ENCODE results near the gene TSPAN17. TPM values are rescaled to one million over a fixed set of nuclear protein-coding genes. Genes with fewer than 3 reads are reported as not detected.

The TSPAN17 gene
- total and polyA plus RNA-seq, 2 donors (not counting 1 experiment from before 2014, with no cell fraction given): 34.8 to 35.2 TPM

DNA sequence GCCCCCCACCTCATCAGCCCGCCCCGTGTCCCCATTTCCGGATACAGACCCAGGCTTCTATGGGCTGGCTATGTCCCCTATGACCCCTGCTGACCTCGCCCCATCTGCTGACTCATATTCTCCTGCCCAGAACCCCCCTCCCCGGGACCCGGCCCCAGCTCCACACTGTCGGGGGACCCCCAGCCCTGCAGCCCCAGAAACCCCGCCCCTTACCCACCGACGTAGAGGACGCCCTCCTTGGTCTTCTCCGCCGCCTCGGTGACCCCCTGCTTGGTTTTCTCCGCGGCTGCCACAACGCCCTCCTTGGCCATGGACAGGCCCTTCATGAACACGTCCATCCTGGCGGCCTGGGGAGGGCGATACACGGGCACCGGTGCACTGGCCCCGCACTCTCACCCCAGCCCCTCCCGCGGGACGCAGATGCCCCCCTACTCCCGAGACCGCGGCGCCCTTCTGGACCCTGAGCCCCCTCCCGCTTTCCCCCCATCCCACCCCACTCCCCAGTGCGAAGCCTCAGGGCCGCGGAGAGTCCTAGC is 17.9 kb upstream of the TSPAN17 start:
- peak overlapping the region in 1 of 4 experiments; percentile 53 for H3K4me3 ChIP-seq (replicated peaks in 1 of 4; ENCODE audit: control extremely low read depth in 1 of 4, insufficient read depth in 1 of 4, low read depth in 3 of 4, low read length in 4 of 4)
- H3K9me3 ChIP-seq (ENCODE audit: control insufficient read depth, insufficient read depth, low read depth, low read length): no peaks in the 10 kb centered on the region
- no peaks in the 10 kb centered on the region for H4K20me1 ChIP-seq (ENCODE audit: control insufficient read depth, extremely low read depth, insufficient read depth, low read length)
- H3K4me1 ChIP-seq (ENCODE audit: control insufficient read depth, extremely low read depth, insufficient read depth, low read length): peaks cover 3% of the 10 kb centered on the region
- H2AFZ ChIP-seq (ENCODE audit: low read length): no peak overlapping the region
- no peak overlapping the region for H3K9ac ChIP-seq (ENCODE audit: insufficient read depth, low read length)
- peak overlapping the region; percentile 74 for H3K4me2 ChIP-seq (ENCODE audit: extremely low read depth, insufficient read depth, low read length)
- no peak for TF ChIP-seq EZH2 (IDR thresholded peaks at IDR 0.05; ENCODE audit: low read length, missing control alignments)
- TF ChIP-seq, protein P1, sequence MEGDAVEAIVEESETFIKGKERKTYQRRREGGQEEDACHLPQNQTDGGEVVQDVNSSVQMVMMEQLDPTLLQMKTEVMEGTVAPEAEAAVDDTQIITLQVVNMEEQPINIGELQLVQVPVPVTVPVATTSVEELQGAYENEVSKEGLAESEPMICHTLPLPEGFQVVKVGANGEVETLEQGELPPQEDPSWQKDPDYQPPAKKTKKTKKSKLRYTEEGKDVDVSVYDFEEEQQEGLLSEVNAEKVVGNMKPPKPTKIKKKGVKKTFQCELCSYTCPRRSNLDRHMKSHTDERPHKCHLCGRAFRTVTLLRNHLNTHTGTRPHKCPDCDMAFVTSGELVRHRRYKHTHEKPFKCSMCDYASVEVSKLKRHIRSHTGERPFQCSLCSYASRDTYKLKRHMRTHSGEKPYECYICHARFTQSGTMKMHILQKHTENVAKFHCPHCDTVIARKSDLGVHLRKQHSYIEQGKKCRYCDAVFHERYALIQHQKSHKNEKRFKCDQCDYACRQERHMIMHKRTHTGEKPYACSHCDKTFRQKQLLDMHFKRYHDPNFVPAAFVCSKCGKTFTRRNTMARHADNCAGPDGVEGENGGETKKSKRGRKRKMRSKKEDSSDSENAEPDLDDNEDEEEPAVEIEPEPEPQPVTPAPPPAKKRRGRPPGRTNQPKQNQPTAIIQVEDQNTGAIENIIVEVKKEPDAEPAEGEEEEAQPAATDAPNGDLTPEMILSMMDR (conservative IDR thresholded peaks at IDR 0.05 in 1 of 2, IDR thresholded peaks at IDR 0.05 in 1 of 2; ENCODE audit: low read depth in 1 of 2, low read length in 2 of 2): no peak
- DNase-seq (ENCODE audit: low read depth in 2 of 2): no peak
- no peaks in the 10 kb centered on the region for H3K79me2 ChIP-seq (ENCODE audit: control insufficient read depth, insufficient read depth, low read length)
- H3K27ac ChIP-seq (ENCODE audit: insufficient read depth, low read length): no peak overlapping the region
- peaks cover 27% of the 10 kb centered on the region for H3K27me3 ChIP-seq (ENCODE audit: control insufficient read depth, insufficient read depth, low read length)
- H3K36me3 ChIP-seq (ENCODE audit: control insufficient read depth, insufficient read depth, low read length): no peaks in the 10 kb centered on the region

GRCh38 chr5:176629853-176630680 is 17.2 kb upstream of the TSPAN17 start, which contains the start of the genes EIF4E1B and SNCB:
EIF4E1B (plus strand) TSS chr5:176630675; CDS start chr5:176642788, 12,113 bp downstream.
SNCB (minus strand) TSS chr5:176630534; CDS start chr5:176629654, 880 bp downstream.
- TF ChIP-seq EZH2 (IDR thresholded peaks at IDR 0.05; ENCODE audit: low read length, missing control alignments): peak; percentile 94
- TF ChIP-seq, protein P1 (conservative IDR thresholded peaks at IDR 0.05 in 1 of 2, IDR thresholded peaks at IDR 0.05 in 1 of 2; ENCODE audit: low read depth in 1 of 2, low read length in 2 of 2): no peak
- Histone ChIP-seq H3K4me2 (ENCODE audit: extremely low read depth, insufficient read depth, low read length) (peak within 1 kb of the TSS; percentile 74), H2AFZ (ENCODE audit: low read length) (no peak within 1 kb of the TSS), H3K27me3 (ENCODE audit: control insufficient read depth, insufficient read depth, low read length) (peaks cover 27% of the 10 kb centered on the region), H3K9ac (ENCODE audit: insufficient read depth, low read length) (no peak within 1 kb of the TSS), H3K4me3 (replicated peaks in 1 of 4; ENCODE audit: control extremely low read depth in 1 of 4, insufficient read depth in 1 of 4, low read depth in 3 of 4, low read length in 4 of 4) (peak within 1 kb of the TSS; percentile 19 to 53 (median 40)), H3K27ac (ENCODE audit: insufficient read depth, low read length) (no peak within 1 kb of the TSS), H3K9me3 (ENCODE audit: control insufficient read depth, insufficient read depth, low read depth, low read length) (no peaks in the 10 kb centered on the region), H4K20me1 (ENCODE audit: control insufficient read depth, extremely low read depth, insufficient read depth, low read length) (no peaks in the 10 kb centered on the region), H3K79me2 (ENCODE audit: control insufficient read depth, insufficient read depth, low read length) (no peaks in the 10 kb centered on the region), H3K36me3 (ENCODE audit: control insufficient read depth, insufficient read depth, low read length) (no peaks in the 10 kb centered on the region), H3K4me1 (ENCODE audit: control insufficient read depth, extremely low read depth, insufficient read depth, low read length) (peaks cover 3% of the 10 kb centered on the region)
- DNase-seq (ENCODE audit: low read depth in 2 of 2): peak; percentile 30 to 50

DNA sequence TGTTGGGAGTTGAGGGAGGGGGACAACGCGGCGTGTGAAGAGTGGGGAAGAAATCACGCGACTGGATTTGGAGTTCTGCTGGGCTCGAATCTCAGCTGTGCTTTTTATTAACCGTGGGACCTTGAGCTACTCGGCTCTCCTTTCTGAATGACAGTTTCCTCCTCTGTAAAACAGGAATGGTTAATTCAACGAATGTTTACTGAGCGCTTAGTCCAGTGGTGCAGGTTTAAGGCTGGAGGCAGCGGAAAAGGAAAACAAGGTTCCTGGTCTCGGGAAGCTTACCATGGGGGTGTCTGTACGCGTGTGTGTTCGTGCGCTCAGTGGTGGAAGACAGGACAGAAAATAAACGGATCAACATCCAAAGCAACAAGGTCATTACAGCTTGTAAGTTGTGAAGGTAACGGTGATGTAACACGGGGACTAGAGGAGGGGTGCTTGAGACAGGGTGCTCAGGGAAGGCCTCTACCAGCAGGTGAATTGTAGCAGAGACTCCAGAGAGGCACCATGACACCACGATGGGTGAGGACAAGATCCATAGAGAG is 16.5 kb upstream of the TSPAN17 start:
- peaks cover 30% of the 10 kb centered on the region for H3K27me3 ChIP-seq (ENCODE audit: control insufficient read depth, insufficient read depth, low read length)
- H4K20me1 ChIP-seq (ENCODE audit: control insufficient read depth, extremely low read depth, insufficient read depth, low read length): no peaks in the 10 kb centered on the region
- DNase-seq (ENCODE audit: low read depth in 2 of 2): no peak
- peak overlapping the region in 3 of 4 experiments; percentile 33 to 53 (median 41) for H3K4me3 ChIP-seq (replicated peaks in 1 of 4; ENCODE audit: control extremely low read depth in 1 of 4, insufficient read depth in 1 of 4, low read depth in 3 of 4, low read length in 4 of 4)
- H3K9me3 ChIP-seq (ENCODE audit: control insufficient read depth, insufficient read depth, low read depth, low read length): no peaks in the 10 kb centered on the region
- H2AFZ ChIP-seq (ENCODE audit: low read length): no peak overlapping the region
- peaks cover 3% of the 10 kb centered on the region for H3K4me1 ChIP-seq (ENCODE audit: control insufficient read depth, extremely low read depth, insufficient read depth, low read length)
- TF ChIP-seq, protein P1 (conservative IDR thresholded peaks at IDR 0.05 in 1 of 2, IDR thresholded peaks at IDR 0.05 in 1 of 2; ENCODE audit: low read depth in 1 of 2, low read length in 2 of 2): no peak
- TF ChIP-seq EZH2 (IDR thresholded peaks at IDR 0.05; ENCODE audit: low read length, missing control alignments): peak; percentile 10
- no peaks in the 10 kb centered on the region for H3K79me2 ChIP-seq (ENCODE audit: control insufficient read depth, insufficient read depth, low read length)
- no peak overlapping the region for H3K27ac ChIP-seq (ENCODE audit: insufficient read depth, low read length)
- H3K4me2 ChIP-seq (ENCODE audit: extremely low read depth, insufficient read depth, low read length): peak overlapping the region; percentile 74
- H3K36me3 ChIP-seq (ENCODE audit: control insufficient read depth, insufficient read depth, low read length): no peaks in the 10 kb centered on the region
- H3K9ac ChIP-seq (ENCODE audit: insufficient read depth, low read length): no peak overlapping the region

All from fibroblast of lung (primary cell).